ENCODE measurements around the gene OR4X1. TPM values are rescaled to one million over a fixed set of nuclear protein-coding genes. Genes with fewer than 3 reads are reported as not detected.

OR4X1 gene
- polyA plus RNA-seq, 1 of the 3 experiments (the other 2 are of a cell fraction): not detected

DNA sequence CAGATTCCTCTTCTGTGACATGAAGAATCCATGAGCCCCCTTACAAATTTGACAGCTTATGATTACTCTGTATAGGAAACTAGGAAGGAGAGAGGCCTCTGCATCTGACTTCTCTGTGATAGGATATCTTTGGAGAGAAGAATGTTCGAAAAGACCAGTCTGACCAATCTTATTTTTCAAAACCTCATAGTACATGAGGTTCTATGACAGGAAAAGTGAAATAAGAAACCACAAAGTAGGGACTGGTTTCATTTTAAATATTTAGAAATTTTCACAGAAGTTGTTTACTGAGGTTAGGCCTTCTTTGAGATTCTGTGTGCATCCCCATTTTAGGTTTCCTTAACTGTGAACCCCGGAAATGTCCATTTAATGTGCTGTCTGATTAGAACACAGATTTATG, 2.1 kb upstream of the OR4X1 start:
- H3K9me2 ChIP-seq: no peaks in the 10 kb centered on the region
- H3K4me3 ChIP-seq (ENCODE audit: low read depth in 2 of 2, low read length in 1 of 2): no peak overlapping the region
- 0% methylated on average over 2 of the region's 2 CpGs for WGBS (ENCODE audit: low lambda C conversion rate)
- H2AFZ ChIP-seq (ENCODE audit: low read depth): no peak overlapping the region
- H4K20me1 ChIP-seq (ENCODE audit: insufficient read depth): no peaks in the 10 kb centered on the region
- ChIA-PET CTCF (no interaction called here), POLR2A (no interaction called here)
- H3K27me3 ChIP-seq (ENCODE audit: insufficient read depth): no peaks in the 10 kb centered on the region
- H3K9me3 ChIP-seq: no peaks in the 10 kb centered on the region
- H3K9ac ChIP-seq: no peak overlapping the region
- no peak for TF ChIP-seq TEAD4 (IDR thresholded peaks at IDR 0.05; ENCODE audit: borderline replicate concordance, insufficient read depth)
- TF ChIP-seq NFIC (IDR thresholded peaks at IDR 0.05; ENCODE audit: borderline replicate concordance): no peak
- TF ChIP-seq RCOR1 (IDR thresholded peaks at IDR 0.05; ENCODE audit: low read length): no peak
- TF ChIP-seq, protein P1, sequence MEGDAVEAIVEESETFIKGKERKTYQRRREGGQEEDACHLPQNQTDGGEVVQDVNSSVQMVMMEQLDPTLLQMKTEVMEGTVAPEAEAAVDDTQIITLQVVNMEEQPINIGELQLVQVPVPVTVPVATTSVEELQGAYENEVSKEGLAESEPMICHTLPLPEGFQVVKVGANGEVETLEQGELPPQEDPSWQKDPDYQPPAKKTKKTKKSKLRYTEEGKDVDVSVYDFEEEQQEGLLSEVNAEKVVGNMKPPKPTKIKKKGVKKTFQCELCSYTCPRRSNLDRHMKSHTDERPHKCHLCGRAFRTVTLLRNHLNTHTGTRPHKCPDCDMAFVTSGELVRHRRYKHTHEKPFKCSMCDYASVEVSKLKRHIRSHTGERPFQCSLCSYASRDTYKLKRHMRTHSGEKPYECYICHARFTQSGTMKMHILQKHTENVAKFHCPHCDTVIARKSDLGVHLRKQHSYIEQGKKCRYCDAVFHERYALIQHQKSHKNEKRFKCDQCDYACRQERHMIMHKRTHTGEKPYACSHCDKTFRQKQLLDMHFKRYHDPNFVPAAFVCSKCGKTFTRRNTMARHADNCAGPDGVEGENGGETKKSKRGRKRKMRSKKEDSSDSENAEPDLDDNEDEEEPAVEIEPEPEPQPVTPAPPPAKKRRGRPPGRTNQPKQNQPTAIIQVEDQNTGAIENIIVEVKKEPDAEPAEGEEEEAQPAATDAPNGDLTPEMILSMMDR (IDR thresholded peaks at IDR 0.05): no peak
- TF ChIP-seq RXRA (IDR thresholded peaks at IDR 0.05; ENCODE audit: borderline replicate concordance, low read depth): no peak
- TF ChIP-seq, protein P2, sequence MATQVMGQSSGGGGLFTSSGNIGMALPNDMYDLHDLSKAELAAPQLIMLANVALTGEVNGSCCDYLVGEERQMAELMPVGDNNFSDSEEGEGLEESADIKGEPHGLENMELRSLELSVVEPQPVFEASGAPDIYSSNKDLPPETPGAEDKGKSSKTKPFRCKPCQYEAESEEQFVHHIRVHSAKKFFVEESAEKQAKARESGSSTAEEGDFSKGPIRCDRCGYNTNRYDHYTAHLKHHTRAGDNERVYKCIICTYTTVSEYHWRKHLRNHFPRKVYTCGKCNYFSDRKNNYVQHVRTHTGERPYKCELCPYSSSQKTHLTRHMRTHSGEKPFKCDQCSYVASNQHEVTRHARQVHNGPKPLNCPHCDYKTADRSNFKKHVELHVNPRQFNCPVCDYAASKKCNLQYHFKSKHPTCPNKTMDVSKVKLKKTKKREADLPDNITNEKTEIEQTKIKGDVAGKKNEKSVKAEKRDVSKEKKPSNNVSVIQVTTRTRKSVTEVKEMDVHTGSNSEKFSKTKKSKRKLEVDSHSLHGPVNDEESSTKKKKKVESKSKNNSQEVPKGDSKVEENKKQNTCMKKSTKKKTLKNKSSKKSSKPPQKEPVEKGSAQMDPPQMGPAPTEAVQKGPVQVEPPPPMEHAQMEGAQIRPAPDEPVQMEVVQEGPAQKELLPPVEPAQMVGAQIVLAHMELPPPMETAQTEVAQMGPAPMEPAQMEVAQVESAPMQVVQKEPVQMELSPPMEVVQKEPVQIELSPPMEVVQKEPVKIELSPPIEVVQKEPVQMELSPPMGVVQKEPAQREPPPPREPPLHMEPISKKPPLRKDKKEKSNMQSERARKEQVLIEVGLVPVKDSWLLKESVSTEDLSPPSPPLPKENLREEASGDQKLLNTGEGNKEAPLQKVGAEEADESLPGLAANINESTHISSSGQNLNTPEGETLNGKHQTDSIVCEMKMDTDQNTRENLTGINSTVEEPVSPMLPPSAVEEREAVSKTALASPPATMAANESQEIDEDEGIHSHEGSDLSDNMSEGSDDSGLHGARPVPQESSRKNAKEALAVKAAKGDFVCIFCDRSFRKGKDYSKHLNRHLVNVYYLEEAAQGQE (IDR thresholded peaks at IDR 0.05; ENCODE audit: low read depth, low read length): no peak
- TF ChIP-seq GATA2 (CRISPR knock-in tag; IDR thresholded peaks at IDR 0.05): no peak
- no peak for TF ChIP-seq JUND (IDR thresholded peaks at IDR 0.05)
- TF ChIP-seq GABPA (IDR thresholded peaks at IDR 0.05; ENCODE audit: low read depth): no peak
- no peak for TF ChIP-seq TAF1 (IDR thresholded peaks at IDR 0.05; ENCODE audit: borderline replicate concordance, low read depth, low read length)
- TF ChIP-seq FOSL2 (IDR thresholded peaks at IDR 0.05; ENCODE audit: borderline replicate concordance, low read depth): no peak
- TF ChIP-seq ELF1 (IDR thresholded peaks at IDR 0.05): no peak
- no peak overlapping the region for H3K4me2 ChIP-seq
- no peaks in the 10 kb centered on the region for H3F3A ChIP-seq (replicated peaks; ENCODE audit: insufficient read depth)
- no peaks in the 10 kb centered on the region for H3K79me2 ChIP-seq (ENCODE audit: insufficient read depth)
- no peak for DNase-seq
- no peaks in the 10 kb centered on the region for H3K4me1 ChIP-seq (ENCODE audit: control insufficient read depth in 1 of 2, insufficient read depth in 2 of 2, low read depth in 1 of 2, low read length in 1 of 2)
- no peaks in the 10 kb centered on the region for H3K36me3 ChIP-seq (replicated peaks in 1 of 2; ENCODE audit: control insufficient read depth in 1 of 2, insufficient read depth in 2 of 2, low read length in 1 of 2)
- H3K27ac ChIP-seq (ENCODE audit: low read depth in 2 of 2, low read length in 1 of 2): no peak overlapping the region

DNA sequence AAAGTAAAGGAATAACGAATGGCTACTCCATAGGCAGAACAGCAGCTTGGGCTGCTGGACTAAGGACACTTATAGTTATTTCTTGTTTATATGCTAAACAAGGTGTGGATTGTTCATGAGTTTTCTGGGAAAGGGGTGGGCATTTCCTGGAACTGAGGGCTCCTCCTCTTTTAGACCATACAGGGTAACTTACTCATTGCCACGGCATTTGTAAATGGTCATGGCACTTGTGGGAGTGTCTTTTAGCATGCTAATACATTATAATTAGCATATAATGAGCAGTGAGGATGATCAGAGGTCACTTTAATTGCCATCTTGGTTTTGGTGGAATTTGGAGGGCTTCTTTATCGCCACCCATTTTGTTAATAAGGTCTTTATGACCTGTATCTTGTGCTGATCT, 7.0 kb downstream of the OR4X1 start:
- no peak overlapping the region for H3K27ac ChIP-seq (ENCODE audit: low read depth in 2 of 2, low read length in 1 of 2)
- H3K27me3 ChIP-seq (ENCODE audit: insufficient read depth): no peaks in the 10 kb centered on the region
- WGBS (ENCODE audit: low lambda C conversion rate): 0% methylated on average over 3 of the region's 3 CpGs
- no peak for DNase-seq
- TF ChIP-seq ELF1 (IDR thresholded peaks at IDR 0.05) (no peak), RFX5 (IDR thresholded peaks at IDR 0.05; ENCODE audit: low read length) (no peak), FOXJ3 (CRISPR knock-in tag; IDR thresholded peaks at IDR 0.05) (no peak), RXRA (IDR thresholded peaks at IDR 0.05; ENCODE audit: borderline replicate concordance, low read depth) (no peak), GABPA (IDR thresholded peaks at IDR 0.05; ENCODE audit: low read depth) (no peak)
- TF ChIP-seq, protein P3, sequence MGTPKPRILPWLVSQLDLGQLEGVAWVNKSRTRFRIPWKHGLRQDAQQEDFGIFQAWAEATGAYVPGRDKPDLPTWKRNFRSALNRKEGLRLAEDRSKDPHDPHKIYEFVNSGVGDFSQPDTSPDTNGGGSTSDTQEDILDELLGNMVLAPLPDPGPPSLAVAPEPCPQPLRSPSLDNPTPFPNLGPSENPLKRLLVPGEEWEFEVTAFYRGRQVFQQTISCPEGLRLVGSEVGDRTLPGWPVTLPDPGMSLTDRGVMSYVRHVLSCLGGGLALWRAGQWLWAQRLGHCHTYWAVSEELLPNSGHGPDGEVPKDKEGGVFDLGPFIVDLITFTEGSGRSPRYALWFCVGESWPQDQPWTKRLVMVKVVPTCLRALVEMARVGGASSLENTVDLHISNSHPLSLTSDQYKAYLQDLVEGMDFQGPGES (IDR thresholded peaks at IDR 0.05; ENCODE audit: low read depth, low read length): no peak
- TF ChIP-seq, protein P4, sequence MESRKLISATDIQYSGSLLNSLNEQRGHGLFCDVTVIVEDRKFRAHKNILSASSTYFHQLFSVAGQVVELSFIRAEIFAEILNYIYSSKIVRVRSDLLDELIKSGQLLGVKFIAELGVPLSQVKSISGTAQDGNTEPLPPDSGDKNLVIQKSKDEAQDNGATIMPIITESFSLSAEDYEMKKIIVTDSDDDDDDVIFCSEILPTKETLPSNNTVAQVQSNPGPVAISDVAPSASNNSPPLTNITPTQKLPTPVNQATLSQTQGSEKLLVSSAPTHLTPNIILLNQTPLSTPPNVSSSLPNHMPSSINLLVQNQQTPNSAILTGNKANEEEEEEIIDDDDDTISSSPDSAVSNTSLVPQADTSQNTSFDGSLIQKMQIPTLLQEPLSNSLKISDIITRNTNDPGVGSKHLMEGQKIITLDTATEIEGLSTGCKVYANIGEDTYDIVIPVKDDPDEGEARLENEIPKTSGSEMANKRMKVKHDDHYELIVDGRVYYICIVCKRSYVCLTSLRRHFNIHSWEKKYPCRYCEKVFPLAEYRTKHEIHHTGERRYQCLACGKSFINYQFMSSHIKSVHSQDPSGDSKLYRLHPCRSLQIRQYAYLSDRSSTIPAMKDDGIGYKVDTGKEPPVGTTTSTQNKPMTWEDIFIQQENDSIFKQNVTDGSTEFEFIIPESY (IDR thresholded peaks at IDR 0.05; ENCODE audit: borderline replicate concordance, low read depth): no peak
- no peak overlapping the region for H3K9ac ChIP-seq
- H3K9me2 ChIP-seq: no peaks in the 10 kb centered on the region
- no peak overlapping the region for H2AFZ ChIP-seq (ENCODE audit: low read depth)
- no peaks in the 10 kb centered on the region for H3K79me2 ChIP-seq (ENCODE audit: insufficient read depth)
- no peaks in the 10 kb centered on the region for H3K4me1 ChIP-seq (ENCODE audit: control insufficient read depth in 1 of 2, insufficient read depth in 2 of 2, low read depth in 1 of 2, low read length in 1 of 2)
- H3K4me2 ChIP-seq: no peak overlapping the region
- no peak overlapping the region for H3K4me3 ChIP-seq (ENCODE audit: low read depth in 2 of 2, low read length in 1 of 2)
- H3K9me3 ChIP-seq: no peaks in the 10 kb centered on the region
- CTCF ChIA-PET: no interaction called here
- no peaks in the 10 kb centered on the region for H4K20me1 ChIP-seq (ENCODE audit: insufficient read depth)
- H3F3A ChIP-seq (replicated peaks; ENCODE audit: insufficient read depth): no peaks in the 10 kb centered on the region
- POLR2A ChIA-PET: no interaction called here
- H3K36me3 ChIP-seq (replicated peaks in 1 of 2; ENCODE audit: control insufficient read depth in 1 of 2, insufficient read depth in 2 of 2, low read length in 1 of 2): no peaks in the 10 kb centered on the region
